22Rv1 (cell line): ENCODE results near the gene ZSWIM5.
"Not testable (repeated sequence)": the region's sequence is repeated elsewhere in the genome, so short reads cannot be mapped to it uniquely, and the experiment has no call there.

Source experiments
- CTCF ChIP-seq: fragments of 450-650 bp; IDR thresholded peaks from 2 replicates; pipeline ENCODE4 v1.5.1; 2017; ENCODE audit warnings: mild to moderate bottlenecking
- ZFX ChIP-seq: fragments of 450-650 bp; IDR thresholded peaks from 2 replicates; pipeline ENCODE4 v1.6.1; 2017; ENCODE audit warnings: antibody characterized with exemption, borderline replicate concordance

- not testable (repeated sequence) for TF ChIP-seq CTCF, ZFX
These were observed 100.3 kb downstream of the ZSWIM5 start for GRCh38 chr1:45106156-45106545.
